Breast epithelium (tissue), 4 donors: Measurements from ENCODE around the gene HDC. TPM values are rescaled to one million over a fixed set of nuclear protein-coding genes. Genes with fewer than 3 reads are reported as not detected.

Experiments used
- DNase-seq, 2 donors: peaks; one replicate each; pipeline ENCODE4 v3.0.0-alpha.2; 2019; ENCODE audit warnings: low spot score in 2 of 2
- H3K27ac ChIP-seq, 2 donors: fragments of 200-600 bp; sonication (generic) in 1 of 2; one replicate each; pipeline ENCODE4 v1.5.1; 2016 to 2019; ENCODE audit warnings: mild to moderate bottlenecking in 1 of 2
- H3K27me3 ChIP-seq, 2 donors: fragments of 200-600 bp; sonication (generic) in 1 of 2; one replicate each; pipeline versions ENCODE4 v1.5.1 to v1.6.0; 2017 to 2019; ENCODE audit warnings: control low read depth in 1 of 2, mild to moderate bottlenecking in 1 of 2
- H3K36me3 ChIP-seq: fragments of 200-600 bp; one replicate; pipeline ENCODE4 v1.5.1; 2019
- H3K4me1 ChIP-seq, 2 donors: fragments of 200-600 bp; sonication (generic); one replicate each; pipeline ENCODE4 v1.5.1; 2016 to 2019; ENCODE audit warnings: control low read depth in 1 of 2
- H3K4me3 ChIP-seq, 3 donors: fragments of 200-600 bp; sonication (generic); 1 replicate in 2 of 3; 2 replicates in 1 of 3; pipeline ENCODE4 v1.5.1; 2016 to 2019; ENCODE audit warnings: mild to moderate bottlenecking in 3 of 3, moderate library complexity in 2 of 3
- H3K9me3 ChIP-seq, 2 donors: fragments of 200-600 bp; sonication (generic) in 1 of 2; one replicate each; pipeline ENCODE4 v1.5.1; 2016 to 2019; ENCODE audit warnings: control low read depth in 1 of 2
- CTCF ChIP-seq, 3 donors: fragments of 450-650 bp; IDR thresholded peaks; one replicate each; pipeline ENCODE4 v1.5.1; 2016 to 2017; ENCODE audit warnings: antibody characterized with exemption in 3 of 3, mild to moderate bottlenecking in 3 of 3, moderate library complexity in 3 of 3
- POLR2A ChIP-seq: fragments of 450-650 bp; IDR thresholded peaks from one replicate; pipeline ENCODE4 v1.6.1; 2016; ENCODE audit warnings: antibody characterized with exemption, mild to moderate bottlenecking, moderate library complexity
- POLR2AphosphoS5 ChIP-seq, 3 donors: sonication (generic); formaldehyde crosslinking; IDR thresholded peaks; one replicate each; pipeline ENCODE4 v1.6.1; 2017; ENCODE audit warnings: antibody characterized with exemption in 3 of 3
- intact Hi-C: fragments of 100-400 bp; cut with DNase I; formaldehyde crosslinking; loops from one replicate; pipeline ENCODE4 v1.15.1; 2023; ENCODE audit warnings: low total_unique reads
- total RNA-seq, 3 donors: library from RNA; depleted of rRNA; stranded (reverse); fragments of >200 nt; gene quantifications; one replicate each; pipeline ENCODE4 v1.1.0, GENCODE V29; 2016

Gene HDC
- total RNA-seq: 10 to 100 TPM in 1 of 3 donors, 1 to 10 TPM in 1, not detected in 1; 1.0 to 11.0 TPM

GRCh38 chr15:50265620-50266019 is at the start of gene HDC:
HDC (minus strand) TSS chr15:50265726; CDS start chr15:50265623, 103 bp downstream.
- no peaks in the 10 kb centered on the region for H3K4me1 ChIP-seq
- intact Hi-C loops: no loop called here
- TF ChIP-seq CTCF (IDR thresholded peaks at IDR 0.05) (no peak), POLR2A (no peak), POLR2AphosphoS5 (IDR thresholded peaks at IDR 0.05) (no peak)

GRCh38 chr15:50312636-50313035 is 47.1 kb upstream of the HDC start:
- TF ChIP-seq CTCF (IDR thresholded peaks at IDR 0.05) (no peak), POLR2A (no peak), POLR2AphosphoS5 (IDR thresholded peaks at IDR 0.05) (no peak)
- H3K9me3 ChIP-seq: peaks cover 0 to 4% of the 10 kb centered on the region in 2 donors
- DNase-seq: no peak
- no peak overlapping the region for H3K27ac ChIP-seq
- H3K4me1 ChIP-seq: no peaks in the 10 kb centered on the region
- no peaks in the 10 kb centered on the region for H3K36me3 ChIP-seq
- intact Hi-C loops: no loop called here
- no peak overlapping the region for H3K4me3 ChIP-seq
- no peaks in the 10 kb centered on the region for H3K27me3 ChIP-seq

More at GRCh38 chr15:50265620-50266019, at the start of gene HDC:
- Histone ChIP-seq H3K27me3 (no peaks in the 10 kb centered on the region), H3K36me3 (no peaks in the 10 kb centered on the region), H3K9me3 (no peaks in the 10 kb centered on the region), H3K4me3 (no peak within 1 kb of the TSS), H3K27ac (no peak within 1 kb of the TSS)
- no peak for DNase-seq

- no peaks in the 10 kb centered on the region for H3K36me3 ChIP-seq
- H3K9me3 ChIP-seq: peaks cover 0 to 10% of the 10 kb centered on the region in 2 donors
- no peak overlapping the region for H3K4me3 ChIP-seq
- no peak for DNase-seq
- no peak for TF ChIP-seq POLR2AphosphoS5 (IDR thresholded peaks at IDR 0.05)
- TF ChIP-seq CTCF (IDR thresholded peaks at IDR 0.05): no peak
- TF ChIP-seq POLR2A: no peak
- H3K4me1 ChIP-seq: no peaks in the 10 kb centered on the region
- intact Hi-C loops: no loop called here
- no peak overlapping the region for H3K27ac ChIP-seq
- H3K27me3 ChIP-seq: no peaks in the 10 kb centered on the region
Measured at GRCh38 chr15:50307799-50308198, 42.3 kb upstream of the HDC start.

GRCh38 chr15:50304836-50305235 is 39.3 kb upstream of the HDC start:
- no peaks in the 10 kb centered on the region for H3K36me3 ChIP-seq
- TF ChIP-seq POLR2A: no peak
- no peak for TF ChIP-seq POLR2AphosphoS5 (IDR thresholded peaks at IDR 0.05)
- intact Hi-C loops: no loop called here
- H3K4me3 ChIP-seq: no peak overlapping the region
- no peaks in the 10 kb centered on the region for H3K4me1 ChIP-seq
- DNase-seq: no peak
- H3K9me3 ChIP-seq: peaks cover 0 to 10% of the 10 kb centered on the region in 2 donors
- H3K27ac ChIP-seq: no peak overlapping the region
- no peaks in the 10 kb centered on the region for H3K27me3 ChIP-seq

GRCh38 chr15:50302581-50302980 is 37.1 kb upstream of the HDC start:
- Histone ChIP-seq H3K36me3 (no peaks in the 10 kb centered on the region), H3K4me1 (no peaks in the 10 kb centered on the region), H3K27me3 (no peaks in the 10 kb centered on the region), H3K27ac (no peak overlapping the region), H3K4me3 (no peak overlapping the region), H3K9me3 (peaks cover 0 to 5% of the 10 kb centered on the region in 2 donors)
- no peak for DNase-seq
- TF ChIP-seq POLR2A: no peak
- TF ChIP-seq POLR2AphosphoS5 (IDR thresholded peaks at IDR 0.05): no peak
- no peak for TF ChIP-seq CTCF (IDR thresholded peaks at IDR 0.05)
- intact Hi-C loops: no loop called here

GRCh38 chr15:50298340-50298739 is 32.8 kb upstream of the HDC start:
- intact Hi-C loops: no loop called here
- DNase-seq: no peak
- no peak for TF ChIP-seq POLR2AphosphoS5 (IDR thresholded peaks at IDR 0.05)
- no peak for TF ChIP-seq CTCF (IDR thresholded peaks at IDR 0.05)
- no peak for TF ChIP-seq POLR2A
- no peaks in the 10 kb centered on the region for H3K4me1 ChIP-seq
- no peak overlapping the region for H3K27ac ChIP-seq
- H3K4me3 ChIP-seq: no peak overlapping the region
- H3K9me3 ChIP-seq: no peaks in the 10 kb centered on the region
- no peaks in the 10 kb centered on the region for H3K36me3 ChIP-seq
- no peaks in the 10 kb centered on the region for H3K27me3 ChIP-seq
